ENCODE results near the gene CIB4. TPM values are rescaled to one million over a fixed set of nuclear protein-coding genes. Genes with fewer than 3 reads are reported as not detected.

The CIB4 gene
- total and polyA plus RNA-seq, 7 donors: not detected

DNA sequence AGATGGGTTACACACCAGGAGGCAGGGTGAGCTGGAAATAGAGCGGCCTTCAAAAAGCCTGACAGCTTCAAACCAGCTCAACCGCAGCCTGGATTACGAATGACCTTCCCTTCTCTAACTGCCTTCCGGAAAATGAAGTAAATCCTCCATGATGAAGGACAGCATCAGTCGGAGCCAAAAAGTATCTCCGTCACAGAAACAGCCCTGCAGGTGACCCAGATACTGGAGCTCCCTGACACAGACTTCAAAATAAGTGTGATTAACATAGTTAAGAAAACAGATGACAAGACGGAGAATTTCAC is 10.3 kb upstream of the CIB4 start:
- no peaks in the 10 kb centered on the region for H3K9me3 ChIP-seq
- H3K4me1 ChIP-seq: no peaks in the 10 kb centered on the region
- peaks cover 0 to 21% (median 0%) of the 10 kb centered on the region in 3 donors for H3K27me3 ChIP-seq (ENCODE audit: insufficient read depth in 3 of 3, low read length in 2 of 3)
- H3K4me3 ChIP-seq: no peak overlapping the region
- DNase-seq (no peak), ATAC-seq (no peak)
- intact Hi-C loops (cut with DNase I): no loop called here
- H3K36me3 ChIP-seq (ENCODE audit: insufficient read depth in 1 of 2, low read depth in 1 of 2): no peaks in the 10 kb centered on the region
- WGBS, 3 donors: 72 to 85% (median 77%) methylated on average over 7 of the region's 7 CpGs
- TF ChIP-seq, protein P1, sequence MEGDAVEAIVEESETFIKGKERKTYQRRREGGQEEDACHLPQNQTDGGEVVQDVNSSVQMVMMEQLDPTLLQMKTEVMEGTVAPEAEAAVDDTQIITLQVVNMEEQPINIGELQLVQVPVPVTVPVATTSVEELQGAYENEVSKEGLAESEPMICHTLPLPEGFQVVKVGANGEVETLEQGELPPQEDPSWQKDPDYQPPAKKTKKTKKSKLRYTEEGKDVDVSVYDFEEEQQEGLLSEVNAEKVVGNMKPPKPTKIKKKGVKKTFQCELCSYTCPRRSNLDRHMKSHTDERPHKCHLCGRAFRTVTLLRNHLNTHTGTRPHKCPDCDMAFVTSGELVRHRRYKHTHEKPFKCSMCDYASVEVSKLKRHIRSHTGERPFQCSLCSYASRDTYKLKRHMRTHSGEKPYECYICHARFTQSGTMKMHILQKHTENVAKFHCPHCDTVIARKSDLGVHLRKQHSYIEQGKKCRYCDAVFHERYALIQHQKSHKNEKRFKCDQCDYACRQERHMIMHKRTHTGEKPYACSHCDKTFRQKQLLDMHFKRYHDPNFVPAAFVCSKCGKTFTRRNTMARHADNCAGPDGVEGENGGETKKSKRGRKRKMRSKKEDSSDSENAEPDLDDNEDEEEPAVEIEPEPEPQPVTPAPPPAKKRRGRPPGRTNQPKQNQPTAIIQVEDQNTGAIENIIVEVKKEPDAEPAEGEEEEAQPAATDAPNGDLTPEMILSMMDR (IDR thresholded peaks at IDR 0.05): no peak
- no peak overlapping the region for H3K27ac ChIP-seq

DNA sequence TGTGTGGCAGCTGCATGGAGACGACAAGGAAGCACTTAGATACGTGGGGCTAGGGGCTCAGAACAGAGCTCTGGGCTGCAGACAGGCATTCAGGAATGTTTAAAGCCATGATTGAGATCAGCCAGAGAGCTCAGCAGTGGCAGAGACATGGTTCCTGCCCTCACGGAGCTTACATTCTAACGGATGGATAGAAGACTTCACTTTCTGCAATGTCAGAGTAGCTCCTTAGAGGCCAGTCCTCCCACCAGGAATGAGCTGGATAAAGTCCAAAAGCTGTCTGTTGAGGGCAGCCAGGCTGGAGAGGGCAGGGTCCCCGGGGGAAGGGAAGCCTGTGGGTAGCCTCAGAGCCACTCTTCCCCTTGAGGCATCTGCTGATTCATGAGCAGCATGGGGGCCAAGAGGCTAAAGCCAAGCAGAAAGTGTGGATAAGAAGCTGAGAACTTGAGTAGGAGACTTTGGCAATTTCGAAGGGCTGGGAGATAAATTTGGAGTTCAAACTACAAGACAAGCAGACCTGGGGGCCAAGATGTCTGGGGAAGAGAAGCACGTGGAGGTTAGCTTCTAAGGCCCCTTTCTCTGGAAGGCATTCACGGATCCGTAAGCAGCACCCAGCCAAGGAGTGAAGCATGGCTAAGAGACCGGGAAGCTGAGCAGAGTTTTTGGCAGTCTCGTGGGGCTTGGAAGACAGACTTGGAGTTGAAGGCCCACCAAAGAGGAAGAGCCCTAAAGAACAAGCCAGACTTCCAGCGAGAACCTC is 9.7 kb upstream of the CIB4 start:
- 76 to 84% (median 81%) methylated on average over 12 of the region's 12 CpGs for whole genome bisulfite sequencing, 3 donors
- Histone ChIP-seq H3K9me3 (no peaks in the 10 kb centered on the region), H3K4me3 (no peak overlapping the region), H3K27me3 (ENCODE audit: insufficient read depth in 3 of 3, low read length in 2 of 3) (peaks cover 0 to 24% (median 0%) of the 10 kb centered on the region in 3 donors), H3K4me1 (no peaks in the 10 kb centered on the region), H3K27ac (no peak overlapping the region), H3K36me3 (ENCODE audit: insufficient read depth in 1 of 2, low read depth in 1 of 2) (no peaks in the 10 kb centered on the region)
- DNase-seq (no peak), ATAC-seq (no peak)
- TF ChIP-seq, protein P1 (IDR thresholded peaks at IDR 0.05): no peak
- intact Hi-C loops (cut with DNase I): no loop called here

DNA sequence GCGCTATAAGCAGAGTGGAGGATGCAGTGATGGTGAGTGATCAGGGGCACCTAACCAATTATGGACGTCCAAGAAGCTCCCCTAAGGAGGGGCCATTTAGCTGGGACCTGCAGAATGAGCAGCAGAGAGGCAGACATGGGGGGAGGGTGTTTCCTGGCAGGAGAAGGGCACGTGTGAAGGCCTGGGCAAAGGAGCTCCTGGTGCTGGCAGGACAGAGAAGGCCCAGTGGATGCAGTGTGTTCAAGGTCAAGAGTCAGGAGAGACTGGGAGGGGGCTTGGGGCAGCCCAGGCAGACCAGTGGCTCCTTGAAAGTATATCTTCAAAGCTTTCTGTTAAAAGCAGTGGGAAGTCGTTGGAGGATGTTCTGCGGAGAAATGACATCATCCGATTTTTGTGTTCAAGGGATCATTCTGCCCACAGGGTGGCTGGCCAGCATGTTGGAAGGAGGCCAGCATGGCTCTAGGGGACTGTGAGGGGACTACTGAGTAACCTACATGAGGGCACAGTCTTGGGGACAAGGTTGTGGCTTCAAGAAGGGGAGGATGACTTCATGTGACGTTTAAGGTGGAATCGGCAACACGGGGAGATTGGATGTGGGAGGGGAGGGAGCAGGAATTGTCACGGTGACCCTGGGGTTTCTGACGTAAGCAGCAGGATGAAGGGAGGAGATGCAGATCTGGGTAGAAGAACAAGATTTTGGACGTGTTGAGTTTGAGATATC is 9.0 kb upstream of the CIB4 start:
- H3K4me3 ChIP-seq: no peak overlapping the region
- no peak overlapping the region for H3K27ac ChIP-seq
- H3K27me3 ChIP-seq (ENCODE audit: insufficient read depth in 3 of 3, low read length in 2 of 3): peaks cover 0 to 31% (median 0%) of the 10 kb centered on the region in 3 donors
- intact Hi-C loops (cut with DNase I): no loop called here
- 67 to 72% (median 68%) methylated on average over 12 of the region's 12 CpGs for WGBS, 3 donors
- no peak for ATAC-seq
- no peaks in the 10 kb centered on the region for H3K4me1 ChIP-seq
- TF ChIP-seq, protein P1 (IDR thresholded peaks at IDR 0.05): no peak
- H3K9me3 ChIP-seq: no peaks in the 10 kb centered on the region
- no peak for DNase-seq
- no peaks in the 10 kb centered on the region for H3K36me3 ChIP-seq (ENCODE audit: insufficient read depth in 1 of 2, low read depth in 1 of 2)

DNA sequence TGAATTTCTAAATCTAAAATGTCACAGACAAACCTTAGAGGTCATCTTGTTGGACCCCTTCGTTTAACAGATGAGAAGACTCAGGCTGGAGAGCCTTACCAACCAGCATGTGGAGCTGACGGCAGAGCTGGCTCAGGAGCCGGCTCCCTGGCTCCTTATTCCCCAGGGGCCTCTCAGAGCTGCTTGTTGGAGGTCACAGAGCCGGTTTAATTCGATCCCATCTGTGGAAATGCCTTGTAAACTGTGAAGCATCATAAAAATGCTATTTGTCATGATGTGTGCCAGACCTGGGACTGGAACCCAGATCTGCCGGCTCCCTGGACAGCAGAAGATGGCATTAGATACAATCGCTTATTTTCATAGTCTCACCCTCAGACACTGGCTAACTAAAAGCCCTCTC is 8.2 kb upstream of the CIB4 start:
- TF ChIP-seq, protein P1 (IDR thresholded peaks at IDR 0.05): no peak
- H3K9me3 ChIP-seq: no peaks in the 10 kb centered on the region
- H3K27ac ChIP-seq: no peak overlapping the region
- 29 to 35% (median 31%) methylated on average over 7 of the region's 7 CpGs for WGBS, 3 donors
- no peaks in the 10 kb centered on the region for H3K4me1 ChIP-seq
- intact Hi-C loops (cut with DNase I): no loop called here
- DNase-seq (no peak), ATAC-seq (no peak)
- H3K36me3 ChIP-seq (ENCODE audit: insufficient read depth in 1 of 2, low read depth in 1 of 2): no peaks in the 10 kb centered on the region
- H3K4me3 ChIP-seq: no peak overlapping the region
- H3K27me3 ChIP-seq (ENCODE audit: insufficient read depth in 3 of 3, low read length in 2 of 3): peaks cover 0 to 34% (median 0%) of the 10 kb centered on the region in 3 donors

All from psoas muscle (tissue), 8 donors.